Fibroblast of lung (primary cell): Measurements from ENCODE around the gene SPDYE3.
"Not testable (repeated sequence)": the region's sequence is repeated elsewhere in the genome, so short reads cannot be mapped to it uniquely, and the experiment has no call there.

Experiments
- EZH2 ChIP-seq: IDR thresholded peaks from 2 replicates; pipeline ENCODE4 v1.5.1; 2012; ENCODE audit warnings: low read length, control low read depth, mild to moderate bottlenecking; ENCODE audit errors: missing control alignments
- TF ChIP-seq, protein P1 (sequence below), 2 donors: IDR thresholded peaks in 1 of 2; conservative IDR thresholded peaks in 1 of 2; 1 replicate in 1 of 2; 2 replicates in 1 of 2; pipeline ENCODE4 v1.5.1; 2011 to 2012; ENCODE audit warnings: low read length in 2 of 2, control low read depth in 1 of 2, inconsistent platforms in 1 of 2, low read depth in 1 of 2, mild to moderate bottlenecking in 1 of 2

DNA sequence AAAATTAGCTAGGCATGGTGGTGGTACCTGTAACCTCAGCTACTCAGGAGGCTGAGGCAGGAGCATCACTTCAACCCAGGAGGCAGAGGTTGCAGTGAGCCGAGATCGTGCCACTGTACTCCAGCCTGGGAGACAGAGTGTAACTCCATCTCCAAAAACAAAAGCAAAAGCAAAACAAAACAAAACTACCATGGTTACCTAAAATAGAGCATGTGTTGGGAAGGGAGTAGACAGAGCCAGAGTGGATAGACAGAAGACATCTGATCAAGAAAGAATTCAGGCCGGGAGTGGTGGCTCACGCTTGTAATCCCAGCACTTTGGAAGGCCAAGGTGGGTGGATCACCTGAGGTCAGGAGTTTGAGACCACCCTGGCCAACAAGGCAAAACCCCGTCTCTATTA, 41.7 kb upstream of the SPDYE3 start:
- TF ChIP-seq, protein P1, sequence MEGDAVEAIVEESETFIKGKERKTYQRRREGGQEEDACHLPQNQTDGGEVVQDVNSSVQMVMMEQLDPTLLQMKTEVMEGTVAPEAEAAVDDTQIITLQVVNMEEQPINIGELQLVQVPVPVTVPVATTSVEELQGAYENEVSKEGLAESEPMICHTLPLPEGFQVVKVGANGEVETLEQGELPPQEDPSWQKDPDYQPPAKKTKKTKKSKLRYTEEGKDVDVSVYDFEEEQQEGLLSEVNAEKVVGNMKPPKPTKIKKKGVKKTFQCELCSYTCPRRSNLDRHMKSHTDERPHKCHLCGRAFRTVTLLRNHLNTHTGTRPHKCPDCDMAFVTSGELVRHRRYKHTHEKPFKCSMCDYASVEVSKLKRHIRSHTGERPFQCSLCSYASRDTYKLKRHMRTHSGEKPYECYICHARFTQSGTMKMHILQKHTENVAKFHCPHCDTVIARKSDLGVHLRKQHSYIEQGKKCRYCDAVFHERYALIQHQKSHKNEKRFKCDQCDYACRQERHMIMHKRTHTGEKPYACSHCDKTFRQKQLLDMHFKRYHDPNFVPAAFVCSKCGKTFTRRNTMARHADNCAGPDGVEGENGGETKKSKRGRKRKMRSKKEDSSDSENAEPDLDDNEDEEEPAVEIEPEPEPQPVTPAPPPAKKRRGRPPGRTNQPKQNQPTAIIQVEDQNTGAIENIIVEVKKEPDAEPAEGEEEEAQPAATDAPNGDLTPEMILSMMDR (conservative IDR thresholded peaks at IDR 0.05 in 1 of 2, IDR thresholded peaks at IDR 0.05 in 1 of 2; ENCODE audit: low read depth in 1 of 2, low read length in 2 of 2): not testable (repeated sequence)
- not testable (repeated sequence) for TF ChIP-seq EZH2
